ENCODE data around the gene KRTAP10-3. TPM values are rescaled to one million over a fixed set of nuclear protein-coding genes. Genes with fewer than 3 reads are reported as not detected.

KRTAP10-3 gene
- total RNA-seq, 1 experiment from 2014 or later = not detected

DNA sequence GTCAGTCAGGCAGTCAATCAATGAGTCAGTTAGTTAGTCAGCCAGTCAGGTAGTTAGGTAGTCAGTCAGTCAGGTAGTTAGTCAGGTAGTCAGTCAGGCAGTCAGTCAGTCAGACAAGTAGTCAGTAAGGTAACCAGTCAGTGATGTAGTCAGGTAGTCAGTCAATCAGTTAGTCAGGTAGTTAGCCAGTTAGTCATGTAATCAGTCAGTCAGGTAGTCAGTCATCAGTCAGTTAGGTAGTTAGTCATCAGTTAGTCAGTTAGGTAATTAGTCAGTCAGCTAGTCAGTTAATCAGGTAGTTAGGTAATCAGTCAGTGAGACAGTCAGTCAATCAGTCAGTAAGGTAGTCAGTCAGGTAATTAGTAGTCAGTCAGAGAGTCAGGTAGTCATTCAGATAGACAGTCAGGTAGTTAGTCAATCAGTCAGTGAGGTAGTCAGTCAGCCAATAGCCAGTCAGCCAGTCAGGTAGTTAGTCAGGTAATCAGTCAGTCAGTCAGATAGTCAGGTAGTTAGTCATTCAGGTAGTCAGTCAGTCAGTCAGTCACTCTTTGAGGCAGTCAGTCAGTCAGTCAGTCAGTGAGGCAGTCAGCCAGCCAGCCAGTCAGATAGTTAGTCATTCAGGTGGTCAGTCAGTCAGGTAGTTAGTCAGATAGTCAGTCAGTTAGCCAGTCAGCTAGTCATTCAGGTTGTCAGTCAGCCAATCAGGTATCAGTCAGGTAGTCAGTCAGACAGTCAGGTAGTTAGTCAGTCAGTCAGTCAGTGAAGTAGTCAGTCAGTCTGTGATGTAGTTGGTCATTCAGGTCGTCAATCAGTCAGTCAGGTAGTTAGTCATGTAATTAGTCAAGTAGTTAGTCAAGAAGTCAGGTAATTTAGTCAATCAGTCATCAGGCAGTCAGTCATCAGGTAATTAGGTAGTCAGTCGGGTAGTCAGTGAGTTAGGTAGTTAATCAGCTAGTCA, 33.9 kb downstream of the KRTAP10-3 start:
- TSS peak; percentile 9 for BruUV-seq (replicated peaks)
- H3K27me3 Mint-ChIP-seq (ENCODE audit: insufficient read depth, unreplicated experiment) = no peaks in the 10 kb centered on the region
- Histone ChIP-seq H3K9me3 (peaks cover 14% of the 10 kb centered on the region), H3K4me3 (ENCODE audit: low read depth, low read length) (no peak overlapping the region), H3K4me1 (peaks cover 7% of the 10 kb centered on the region; the same call in 1 of the 2 replicates), H3K36me3 (ENCODE audit: control insufficient read depth, insufficient read depth, low read length) (no peaks in the 10 kb centered on the region), H3K27me3 (replicated peaks; ENCODE audit: control insufficient read depth, insufficient read depth, low read length) (no peaks in the 10 kb centered on the region)
- H3K9me3 Mint-ChIP-seq (ENCODE audit: unreplicated experiment) = no peaks in the 10 kb centered on the region
- H3K36me3 Mint-ChIP-seq (ENCODE audit: insufficient read depth, unreplicated experiment) = no peaks in the 10 kb centered on the region
- H3K4me3 Mint-ChIP-seq (ENCODE audit: unreplicated experiment) = no peak overlapping the region
- no peak for DNase-seq
- ChIA-PET CTCF (no interaction called here), POLR2A (no interaction called here)
- intact Hi-C loops (cut with micrococcal nuclease; ENCODE audit: unreplicated experiment) = no loop called here
- H3K27ac Mint-ChIP-seq (ENCODE audit: unreplicated experiment) = no peak overlapping the region
- H3K4me1 Mint-ChIP-seq (ENCODE audit: low read depth, unreplicated experiment) = peaks cover 7% of the 10 kb centered on the region
- TF ChIP-seq, protein P1, sequence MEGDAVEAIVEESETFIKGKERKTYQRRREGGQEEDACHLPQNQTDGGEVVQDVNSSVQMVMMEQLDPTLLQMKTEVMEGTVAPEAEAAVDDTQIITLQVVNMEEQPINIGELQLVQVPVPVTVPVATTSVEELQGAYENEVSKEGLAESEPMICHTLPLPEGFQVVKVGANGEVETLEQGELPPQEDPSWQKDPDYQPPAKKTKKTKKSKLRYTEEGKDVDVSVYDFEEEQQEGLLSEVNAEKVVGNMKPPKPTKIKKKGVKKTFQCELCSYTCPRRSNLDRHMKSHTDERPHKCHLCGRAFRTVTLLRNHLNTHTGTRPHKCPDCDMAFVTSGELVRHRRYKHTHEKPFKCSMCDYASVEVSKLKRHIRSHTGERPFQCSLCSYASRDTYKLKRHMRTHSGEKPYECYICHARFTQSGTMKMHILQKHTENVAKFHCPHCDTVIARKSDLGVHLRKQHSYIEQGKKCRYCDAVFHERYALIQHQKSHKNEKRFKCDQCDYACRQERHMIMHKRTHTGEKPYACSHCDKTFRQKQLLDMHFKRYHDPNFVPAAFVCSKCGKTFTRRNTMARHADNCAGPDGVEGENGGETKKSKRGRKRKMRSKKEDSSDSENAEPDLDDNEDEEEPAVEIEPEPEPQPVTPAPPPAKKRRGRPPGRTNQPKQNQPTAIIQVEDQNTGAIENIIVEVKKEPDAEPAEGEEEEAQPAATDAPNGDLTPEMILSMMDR (IDR thresholded peaks at IDR 0.05; ENCODE audit: insufficient read depth in 1 of 2, low read depth in 1 of 2, low read length in 1 of 2, severe bottlenecking in 1 of 2, unreplicated experiment in 1 of 2) = no peak

DNA sequence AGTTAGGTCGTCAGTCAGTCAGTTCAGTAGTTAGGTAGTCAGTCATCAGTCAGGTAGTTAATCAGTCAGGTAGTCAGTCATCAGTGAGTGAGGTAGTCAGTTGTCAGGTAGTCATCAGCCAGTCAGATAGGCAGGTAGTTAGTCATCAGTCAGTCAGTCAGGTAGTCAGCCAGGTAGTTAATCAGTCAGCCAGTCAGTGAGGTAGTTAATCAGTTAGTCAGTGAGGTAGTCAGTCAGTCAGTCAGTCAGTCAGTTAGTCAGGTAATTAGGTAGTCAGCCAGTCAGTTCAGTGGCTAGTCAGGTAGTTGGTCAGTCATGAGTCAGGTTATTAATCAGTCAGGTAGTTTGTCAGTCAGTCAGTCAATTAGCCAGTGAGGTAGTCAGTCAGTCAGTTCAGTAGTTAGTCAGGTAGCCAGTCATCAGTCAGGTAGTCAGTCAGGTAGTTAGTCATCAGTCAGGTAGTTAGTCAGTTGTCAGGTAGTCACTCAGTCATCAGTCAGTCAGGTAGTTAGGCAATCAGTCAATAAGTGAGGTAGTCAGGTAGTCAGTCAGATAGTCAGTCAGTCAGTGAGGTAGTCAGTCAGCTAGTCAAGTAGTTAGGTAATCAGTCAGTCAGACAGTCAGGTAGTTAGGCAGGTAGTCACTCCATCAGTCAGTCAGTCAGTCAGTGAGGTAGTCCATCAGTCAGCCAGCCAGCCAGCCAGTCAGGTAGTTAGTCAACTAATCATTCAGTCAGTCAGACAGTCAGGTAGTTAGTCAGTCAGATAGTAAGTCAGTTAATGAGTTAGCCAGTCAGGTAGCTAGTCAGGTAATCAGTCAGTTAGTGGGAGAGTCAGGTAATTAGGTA, 34.8 kb downstream of the KRTAP10-3 start:
- POLR2A ChIA-PET = no interaction called here
- Mint-ChIP-seq H3K27me3 (ENCODE audit: insufficient read depth, unreplicated experiment) (no peaks in the 10 kb centered on the region), H3K4me3 (ENCODE audit: unreplicated experiment) (no peak overlapping the region), H3K36me3 (ENCODE audit: insufficient read depth, unreplicated experiment) (no peaks in the 10 kb centered on the region), H3K4me1 (ENCODE audit: low read depth, unreplicated experiment) (peaks cover 7% of the 10 kb centered on the region), H3K9me3 (ENCODE audit: unreplicated experiment) (no peaks in the 10 kb centered on the region), H3K27ac (ENCODE audit: unreplicated experiment) (no peak overlapping the region)
- DNase-seq = no peak
- TF ChIP-seq, protein P1 (IDR thresholded peaks at IDR 0.05; ENCODE audit: insufficient read depth in 1 of 2, low read depth in 1 of 2, low read length in 1 of 2, severe bottlenecking in 1 of 2, unreplicated experiment in 1 of 2) = no peak
- intact Hi-C loops (cut with micrococcal nuclease; ENCODE audit: unreplicated experiment) = no loop called here
- H3K36me3 ChIP-seq (ENCODE audit: control insufficient read depth, insufficient read depth, low read length) = no peaks in the 10 kb centered on the region
- H3K4me1 ChIP-seq = peaks cover 7% of the 10 kb centered on the region; the same call in 1 of the 2 replicates
- H3K9me3 ChIP-seq = peaks cover 14% of the 10 kb centered on the region
- H3K4me3 ChIP-seq (ENCODE audit: low read depth, low read length) = no peak overlapping the region
- no peaks in the 10 kb centered on the region for H3K27me3 ChIP-seq (replicated peaks; ENCODE audit: control insufficient read depth, insufficient read depth, low read length)
- no TSS peak for BruUV-seq (replicated peaks)
- CTCF ChIA-PET = no interaction called here

DNA sequence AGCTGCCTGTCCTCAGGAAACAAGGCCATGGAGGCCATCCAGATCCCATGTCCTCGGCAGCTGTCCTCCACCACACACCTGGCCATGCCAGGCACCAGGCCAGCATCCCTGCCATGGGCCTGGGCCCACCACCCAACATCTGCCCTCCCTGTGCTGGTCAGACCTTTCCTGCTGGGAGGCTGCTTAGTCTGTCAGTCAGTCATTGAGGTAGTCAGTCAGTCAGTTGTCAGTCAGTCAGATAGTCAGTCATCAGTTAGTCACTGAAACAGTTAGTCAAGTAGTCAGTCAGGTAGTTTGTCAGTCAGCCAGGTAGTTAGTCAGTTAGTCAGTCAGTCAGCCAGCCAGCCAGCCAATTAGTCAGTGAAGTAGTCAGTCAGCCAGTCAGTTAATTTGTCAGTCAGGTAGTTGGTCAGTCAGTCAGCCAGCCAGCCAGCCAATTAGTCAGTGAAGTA, 35.8 kb downstream of the KRTAP10-3 start:
- no peaks in the 10 kb centered on the region for H3K27me3 ChIP-seq (replicated peaks; ENCODE audit: control insufficient read depth, insufficient read depth, low read length)
- H3K36me3 Mint-ChIP-seq (ENCODE audit: insufficient read depth, unreplicated experiment) = no peaks in the 10 kb centered on the region
- POLR2A ChIA-PET = no interaction called here
- no peaks in the 10 kb centered on the region for H3K36me3 ChIP-seq (ENCODE audit: control insufficient read depth, insufficient read depth, low read length)
- H3K9me3 ChIP-seq = peaks cover 14% of the 10 kb centered on the region
- H3K4me1 ChIP-seq = peaks cover 7% of the 10 kb centered on the region; the same call in 1 of the 2 replicates
- peaks cover 5% of the 10 kb centered on the region for H3K9me3 Mint-ChIP-seq (ENCODE audit: unreplicated experiment)
- no peaks in the 10 kb centered on the region for H3K27me3 Mint-ChIP-seq (ENCODE audit: insufficient read depth, unreplicated experiment)
- CTCF ChIA-PET = no interaction called here
- no peak overlapping the region for H3K4me3 ChIP-seq (ENCODE audit: low read depth, low read length)
- H3K27ac Mint-ChIP-seq (ENCODE audit: unreplicated experiment) = no peak overlapping the region
- TF ChIP-seq, protein P1 (IDR thresholded peaks at IDR 0.05; ENCODE audit: insufficient read depth in 1 of 2, low read depth in 1 of 2, low read length in 1 of 2, severe bottlenecking in 1 of 2, unreplicated experiment in 1 of 2) = no peak
- H3K4me3 Mint-ChIP-seq (ENCODE audit: unreplicated experiment) = no peak overlapping the region
- intact Hi-C loops (cut with micrococcal nuclease; ENCODE audit: unreplicated experiment) = no loop called here
- DNase-seq = no peak
- H3K4me1 Mint-ChIP-seq (ENCODE audit: low read depth, unreplicated experiment) = peaks cover 10% of the 10 kb centered on the region
- no TSS peak for BruUV-seq (replicated peaks)
